Measurements from ENCODE around the gene MRPL55.

GRCh38 chr1:228145463-228146416 is 36.6 kb upstream of the MRPL55 start:
- TF ChIP-seq, protein P1, sequence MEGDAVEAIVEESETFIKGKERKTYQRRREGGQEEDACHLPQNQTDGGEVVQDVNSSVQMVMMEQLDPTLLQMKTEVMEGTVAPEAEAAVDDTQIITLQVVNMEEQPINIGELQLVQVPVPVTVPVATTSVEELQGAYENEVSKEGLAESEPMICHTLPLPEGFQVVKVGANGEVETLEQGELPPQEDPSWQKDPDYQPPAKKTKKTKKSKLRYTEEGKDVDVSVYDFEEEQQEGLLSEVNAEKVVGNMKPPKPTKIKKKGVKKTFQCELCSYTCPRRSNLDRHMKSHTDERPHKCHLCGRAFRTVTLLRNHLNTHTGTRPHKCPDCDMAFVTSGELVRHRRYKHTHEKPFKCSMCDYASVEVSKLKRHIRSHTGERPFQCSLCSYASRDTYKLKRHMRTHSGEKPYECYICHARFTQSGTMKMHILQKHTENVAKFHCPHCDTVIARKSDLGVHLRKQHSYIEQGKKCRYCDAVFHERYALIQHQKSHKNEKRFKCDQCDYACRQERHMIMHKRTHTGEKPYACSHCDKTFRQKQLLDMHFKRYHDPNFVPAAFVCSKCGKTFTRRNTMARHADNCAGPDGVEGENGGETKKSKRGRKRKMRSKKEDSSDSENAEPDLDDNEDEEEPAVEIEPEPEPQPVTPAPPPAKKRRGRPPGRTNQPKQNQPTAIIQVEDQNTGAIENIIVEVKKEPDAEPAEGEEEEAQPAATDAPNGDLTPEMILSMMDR (IDR thresholded peaks at IDR 0.05 in 2 of 3, conservative IDR thresholded peaks at IDR 0.05 in 1 of 3; ENCODE audit: borderline replicate concordance in 1 of 3, insufficient read depth in 1 of 3, low read depth in 2 of 3, low read length in 2 of 3) = no peak
- no peak for TF ChIP-seq POLR2A (IDR thresholded peaks at IDR 0.05; ENCODE audit: borderline replicate concordance, extremely low read depth, insufficient read depth, insufficient read length)
- no peak for TF ChIP-seq RAD21 (IDR thresholded peaks at IDR 0.05; ENCODE audit: low read depth)
- TF ChIP-seq SIN3A (IDR thresholded peaks at IDR 0.05; ENCODE audit: low read depth) = no peak
- TF ChIP-seq POLR2AphosphoS5 (IDR thresholded peaks at IDR 0.05; ENCODE audit: low read depth, low read length) = no peak
- TF ChIP-seq ZNF274 (IDR thresholded peaks at IDR 0.05; ENCODE audit: low read depth, low read length) = no peak
- TF ChIP-seq YY1 (IDR thresholded peaks at IDR 0.05; ENCODE audit: extremely low read depth, insufficient replicate concordance, low read depth, low read length) = no peak
- no peak for TF ChIP-seq EZH2phosphoT487 (IDR thresholded peaks at IDR 0.05; ENCODE audit: borderline replicate concordance)

Data from HCT116 (cell line).